Loucy (cell line): ENCODE results near the gene SKA1.

Experiments
- H2AFZ ChIP-seq: fragments of 200-600 bp; sonication (generic); 2 replicates; pipeline ENCODE4 v1.6.0; 2016; ENCODE audit warnings: antibody characterized with exemption, mild to moderate bottlenecking, low read length, moderate library complexity
- H3F3A ChIP-seq: fragments of 200-600 bp; 2 replicates; pipeline ENCODE4 v1.6.0; 2016; ENCODE audit warnings: antibody characterized with exemption, low read depth, mild to moderate bottlenecking
- H3K27me3 ChIP-seq: fragments of 200-600 bp; sonication (generic); 2 replicates; pipeline ENCODE4 v1.6.1; 2014; ENCODE audit warnings: low read length, mild to moderate bottlenecking; ENCODE audit not compliant: insufficient read depth, poor library complexity, severe bottlenecking
- H3K36me3 ChIP-seq: fragments of 200-600 bp; sonication (generic); 2 replicates; pipeline ENCODE4 v1.6.1; 2016; ENCODE audit warnings: low read length; ENCODE audit not compliant: insufficient read depth
- H3K4me1 ChIP-seq: fragments of 200-600 bp; sonication (generic); 2 replicates; pipeline ENCODE4 v1.5.1; 2014; ENCODE audit warnings: low read length, mild to moderate bottlenecking; ENCODE audit not compliant: insufficient read depth, poor library complexity, severe bottlenecking
- H3K4me2 ChIP-seq: fragments of 200-600 bp; sonication (generic); 2 replicates; pipeline ENCODE4 v1.6.0; 2014; ENCODE audit warnings: antibody characterized with exemption, low read length, low read depth, mild to moderate bottlenecking; ENCODE audit not compliant: poor library complexity, severe bottlenecking
- H3K4me3 ChIP-seq: fragments of 200-600 bp; sonication (generic); 2 replicates; pipeline ENCODE4 v1.5.1; 2014; ENCODE audit warnings: low read length, mild to moderate bottlenecking, mixed read lengths; ENCODE audit not compliant: poor library complexity, severe bottlenecking
- H3K79me2 ChIP-seq: fragments of 200-600 bp; sonication (generic); 2 replicates; pipeline ENCODE4 v1.6.1; 2014; ENCODE audit warnings: low read length; ENCODE audit not compliant: insufficient read depth
- H3K9ac ChIP-seq: fragments of 200-600 bp; sonication (generic); 2 replicates; pipeline ENCODE4 v1.6.0; 2014; ENCODE audit warnings: mild to moderate bottlenecking, low read depth, low read length, moderate library complexity; ENCODE audit not compliant: poor library complexity, severe bottlenecking
- H3K9me2 ChIP-seq: fragments of 200-600 bp; sonication (generic); replicated peaks from 2 replicates; pipeline ENCODE4 v1.6.1; 2016; ENCODE audit warnings: low read depth, low read length, mixed read lengths
- H3K9me3 ChIP-seq: fragments of 200-600 bp; sonication (generic); 2 replicates; pipeline ENCODE4 v1.6.1; 2014; ENCODE audit warnings: mild to moderate bottlenecking, antibody characterized with exemption, low read length, low read depth; ENCODE audit not compliant: insufficient read depth
- H4K20me1 ChIP-seq: fragments of 200-600 bp; sonication (generic); 2 replicates; pipeline ENCODE4 v1.6.0; 2014; ENCODE audit warnings: antibody characterized with exemption, low read length, mild to moderate bottlenecking; ENCODE audit not compliant: insufficient read depth, poor library complexity, severe bottlenecking
- CTCF ChIP-seq: fragments of 200-600 bp; sonication (generic); conservative IDR thresholded peaks from 2 replicates; pipeline ENCODE4 v1.5.1; 2014; ENCODE audit warnings: mild to moderate bottlenecking, antibody characterized with exemption, low read length
- EZH2phosphoT487 ChIP-seq: fragments of 200-600 bp; IDR thresholded peaks from 2 replicates; pipeline ENCODE4 v1.6.1; 2018; ENCODE audit warnings: antibody characterized with exemption, mild to moderate bottlenecking, moderate library complexity, borderline replicate concordance

Gene SKA1

GRCh38 chr18:50418650-50419049 lies 43.8 kb downstream of the SKA1 start:
- no peaks in the 10 kb centered on the region for H3K27me3 ChIP-seq
- H3K36me3 ChIP-seq: no peaks in the 10 kb centered on the region
- H3K4me2 ChIP-seq: no peak overlapping the region
- H4K20me1 ChIP-seq: no peaks in the 10 kb centered on the region
- no peak overlapping the region for H3K4me3 ChIP-seq
- TF ChIP-seq EZH2phosphoT487 (no peak), CTCF (no peak)
- H3K9me2 ChIP-seq: no peaks in the 10 kb centered on the region
- no peak overlapping the region for H3K9ac ChIP-seq
- H3K79me2 ChIP-seq: no peaks in the 10 kb centered on the region
- H2AFZ ChIP-seq: no peak overlapping the region
- H3F3A ChIP-seq: no peaks in the 10 kb centered on the region
- no peaks in the 10 kb centered on the region for H3K9me3 ChIP-seq
- no peaks in the 10 kb centered on the region for H3K4me1 ChIP-seq

GRCh38 chr18:50422286-50422898 lies 47.5 kb downstream of the SKA1 start:
- Histone ChIP-seq H3K27me3 (no peaks in the 10 kb centered on the region), H3K79me2 (no peaks in the 10 kb centered on the region), H3K9me2 (no peaks in the 10 kb centered on the region), H3K4me1 (no peaks in the 10 kb centered on the region), H3K4me2 (no peak overlapping the region), H3K36me3 (no peaks in the 10 kb centered on the region), H3K9me3 (peaks cover 3% of the 10 kb centered on the region; the same call in 1 of the 2 replicates), H2AFZ (no peak overlapping the region), H3F3A (no peaks in the 10 kb centered on the region), H4K20me1 (no peaks in the 10 kb centered on the region), H3K9ac (no peak overlapping the region), H3K4me3 (no peak overlapping the region)
- TF ChIP-seq CTCF (no peak), EZH2phosphoT487 (no peak)

- Histone ChIP-seq H3K4me3 (no peak overlapping the region), H3K36me3 (no peaks in the 10 kb centered on the region), H2AFZ (no peak overlapping the region), H3K4me2 (no peak overlapping the region), H3K9ac (no peak overlapping the region), H3F3A (no peaks in the 10 kb centered on the region), H3K4me1 (no peaks in the 10 kb centered on the region), H3K79me2 (no peaks in the 10 kb centered on the region), H3K9me3 (peaks cover 3% of the 10 kb centered on the region; the same call in 1 of the 2 replicates), H4K20me1 (no peaks in the 10 kb centered on the region), H3K27me3 (no peaks in the 10 kb centered on the region), H3K9me2 (no peaks in the 10 kb centered on the region)
- TF ChIP-seq CTCF: no peak
- no peak for TF ChIP-seq EZH2phosphoT487
Observed at GRCh38 chr18:50424877-50425690, 50.2 kb downstream of the SKA1 start.
